Hematopoietic multipotent progenitor cell (in vitro differentiated cells): ENCODE measurements around the gene DPP10. TPM values are rescaled to one million over a fixed set of nuclear protein-coding genes. Genes with fewer than 3 reads are reported as not detected.
A peak's percentile ranks its signal among the peaks of the same experiment; 100 is the strongest.
"Not testable (repeated sequence)": the region's sequence is repeated elsewhere in the genome, so short reads cannot be mapped to it uniquely, and the experiment has no call there.

Experiments
- DNase-seq, 3 donors: peaks; one replicate each; pipeline ENCODE4 v3.0.0-alpha.2; 2011 to 2015; ENCODE audit warnings: low read depth in 2 of 3, low spot score in 2 of 3
- total RNA-seq: library from RNA; depleted of rRNA; stranded (reverse); fragments of >200 nt; gene quantifications from one replicate; pipeline ENCODE4 v1.2.3, GENCODE V29; 2012

The DPP10 gene
- total RNA-seq, 1 donor: 1.9 TPM

GRCh38 chr2:115086051-115086620 lies 643.7 kb downstream of the DPP10 start:
- DNase-seq: not testable (repeated sequence)

GRCh38 chr2:115094441-115094840 lies 652.0 kb downstream of the DPP10 start:
- DNase-seq: no peak

- no peak for DNase-seq
These were observed 663.5 kb downstream of the DPP10 start for GRCh38 chr2:115105966-115106365.

GRCh38 chr2:115115135-115115534 lies 672.7 kb downstream of the DPP10 start:
- DNase-seq: no peak

GRCh38 chr2:115118306-115118705 lies 675.9 kb downstream of the DPP10 start:
- DNase-seq: no peak

GRCh38 chr2:115119086-115119485 lies 676.6 kb downstream of the DPP10 start:
- DNase-seq: no peak

- no peak for DNase-seq
These were observed 680.3 kb downstream of the DPP10 start for GRCh38 chr2:115122701-115123100.

GRCh38 chr2:115124817-115125216 lies 682.4 kb downstream of the DPP10 start:
- no peak for DNase-seq

- DNase-seq: no peak
These were observed 687.1 kb downstream of the DPP10 start for GRCh38 chr2:115129536-115129935.

GRCh38 chr2:115160531-115161080 lies 718.2 kb downstream of the DPP10 start:
- DNase-seq: no peak

- DNase-seq: peak in 2 of 3 donors; percentile 48 to 73
These were observed 718.8 kb downstream of the DPP10 start for GRCh38 chr2:115161081-115161770.

- peak in 1 of 3 donors; percentile 8 for DNase-seq
These were observed 719.5 kb downstream of the DPP10 start for GRCh38 chr2:115161771-115162493.

- DNase-seq: peak in 1 of 3 donors; percentile 5
These were observed 720.3 kb downstream of the DPP10 start for GRCh38 chr2:115162494-115163293.

- DNase-seq: no peak
These were observed 721.1 kb downstream of the DPP10 start for GRCh38 chr2:115163572-115163971.

- peak in 2 of 3 donors; percentile 32 to 42 for DNase-seq
These were observed 723.2 kb downstream of the DPP10 start for GRCh38 chr2:115165529-115166109.

GRCh38 chr2:115168457-115168856 lies 726.0 kb downstream of the DPP10 start:
- DNase-seq: no peak

GRCh38 chr2:115169814-115170213 lies 727.4 kb downstream of the DPP10 start:
- no peak for DNase-seq

- DNase-seq: no peak
These were observed 729.3 kb downstream of the DPP10 start for GRCh38 chr2:115171751-115172150.

GRCh38 chr2:115174651-115175050 lies 732.2 kb downstream of the DPP10 start:
- no peak for DNase-seq

GRCh38 chr2:115183144-115183543 lies 740.7 kb downstream of the DPP10 start:
- no peak for DNase-seq
